Measurements from ENCODE around the gene CALN1.

DNA sequence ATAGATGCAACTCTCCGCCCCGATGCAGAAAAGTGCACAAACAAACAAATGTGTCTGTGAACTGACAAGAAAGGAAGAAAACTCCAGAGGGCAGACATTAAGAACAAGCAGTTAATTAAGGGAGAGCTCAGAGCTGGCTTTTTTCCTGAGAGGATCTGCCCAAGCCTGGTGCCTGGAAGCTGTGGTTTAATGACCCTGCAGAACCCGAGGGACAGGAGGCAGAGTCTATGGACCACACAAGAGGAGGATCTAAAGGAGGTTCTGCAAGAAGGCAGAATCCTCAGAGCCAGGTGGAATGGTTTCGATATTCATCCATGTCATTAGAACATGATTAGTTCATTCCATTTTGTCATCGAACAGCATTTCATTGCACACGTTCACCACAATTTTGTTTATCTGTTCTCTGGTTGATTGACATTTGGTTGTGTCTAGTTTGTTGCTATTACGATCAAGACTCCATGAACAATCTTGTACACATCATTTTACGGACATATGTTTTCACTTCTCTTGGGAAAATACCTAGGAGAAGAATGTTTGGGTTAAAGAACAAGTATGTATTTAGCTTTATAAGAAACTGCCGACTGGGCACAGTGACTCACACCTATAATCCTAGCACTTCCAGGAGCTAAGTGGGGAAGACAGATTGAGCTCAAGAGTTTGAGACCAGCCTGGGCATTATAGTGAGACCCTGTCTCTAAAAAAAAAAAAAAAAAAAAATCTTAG, 560.2 kb downstream of the CALN1 start:
- TF ChIP-seq, protein P1, sequence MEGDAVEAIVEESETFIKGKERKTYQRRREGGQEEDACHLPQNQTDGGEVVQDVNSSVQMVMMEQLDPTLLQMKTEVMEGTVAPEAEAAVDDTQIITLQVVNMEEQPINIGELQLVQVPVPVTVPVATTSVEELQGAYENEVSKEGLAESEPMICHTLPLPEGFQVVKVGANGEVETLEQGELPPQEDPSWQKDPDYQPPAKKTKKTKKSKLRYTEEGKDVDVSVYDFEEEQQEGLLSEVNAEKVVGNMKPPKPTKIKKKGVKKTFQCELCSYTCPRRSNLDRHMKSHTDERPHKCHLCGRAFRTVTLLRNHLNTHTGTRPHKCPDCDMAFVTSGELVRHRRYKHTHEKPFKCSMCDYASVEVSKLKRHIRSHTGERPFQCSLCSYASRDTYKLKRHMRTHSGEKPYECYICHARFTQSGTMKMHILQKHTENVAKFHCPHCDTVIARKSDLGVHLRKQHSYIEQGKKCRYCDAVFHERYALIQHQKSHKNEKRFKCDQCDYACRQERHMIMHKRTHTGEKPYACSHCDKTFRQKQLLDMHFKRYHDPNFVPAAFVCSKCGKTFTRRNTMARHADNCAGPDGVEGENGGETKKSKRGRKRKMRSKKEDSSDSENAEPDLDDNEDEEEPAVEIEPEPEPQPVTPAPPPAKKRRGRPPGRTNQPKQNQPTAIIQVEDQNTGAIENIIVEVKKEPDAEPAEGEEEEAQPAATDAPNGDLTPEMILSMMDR (IDR thresholded peaks at IDR 0.05) = no peak
- no peak for TF ChIP-seq ZFX (IDR thresholded peaks at IDR 0.05; ENCODE audit: borderline replicate concordance)

Measured in 22Rv1 (cell line).